PC-9 (cell line): Measurements from ENCODE around the gene SNAPC2. TPM values are rescaled to one million over a fixed set of nuclear protein-coding genes. Genes with fewer than 3 reads are reported as not detected.
A peak's percentile ranks its signal among the peaks of the same experiment; 100 is the strongest.

Source experiments
- BruUV-seq: library from RNA; stranded (reverse); fragments of 400-500 nt; replicated peaks from 2 replicates; lab custom pipeline; 2021; lab: Mats Ljungman, UMichigan
- CTCF ChIA-PET: fragments of 300-600 bp; sonication (Branson Sonifier 250); formaldehyde crosslinking; loops from one replicate; lab custom pipeline; 2022; ENCODE audit warnings: antibody characterized with exemption; lab: Charles Lee
- POLR2A ChIA-PET: fragments of 300-600 bp; sonication (Branson Sonifier 250); formaldehyde crosslinking; loops from one replicate; lab custom pipeline; 2022; ENCODE audit warnings: antibody characterized with exemption; ENCODE audit not compliant: unreplicated experiment; lab: Charles Lee
- DNase-seq, 2 experiments: peaks; one replicate each; pipeline versions ENCODE4 v3.0.0 to v3.0.0-alpha.2; 2015 to 2022; ENCODE audit warnings: mixed read lengths in 1 of 2
- H2AFZ ChIP-seq: fragments of 200-600 bp; sonication (generic); 2 replicates; pipeline ENCODE4 v1.8.1; 2017; ENCODE audit warnings: antibody characterized with exemption
- H3F3A ChIP-seq: fragments of 200-600 bp; sonication (generic); 2 replicates; pipeline ENCODE4 v1.8.1; 2017; ENCODE audit warnings: antibody characterized with exemption, mild to moderate bottlenecking, low read depth; ENCODE audit not compliant: insufficient read depth
- H3K27ac ChIP-seq: fragments of 200-600 bp; sonication (generic); 2 replicates; pipeline ENCODE4 v1.6.1; 2016; ENCODE audit warnings: mixed run types
- H3K27me3 ChIP-seq: fragments of 200-600 bp; sonication (generic); 2 replicates; pipeline ENCODE4 v1.6.1; 2016; ENCODE audit warnings: low read depth, mixed run types; ENCODE audit not compliant: insufficient read depth
- H3K36me3 ChIP-seq: fragments of 200-600 bp; sonication (generic); 2 replicates; pipeline ENCODE4 v1.6.1; 2016; ENCODE audit warnings: low read depth, mixed run types
- H3K4me1 ChIP-seq: fragments of 200-600 bp; sonication (generic); replicated peaks from 2 replicates; pipeline ENCODE4 v1.6.1; 2016; ENCODE audit warnings: mixed run types; ENCODE audit not compliant: insufficient read depth
- H3K4me2 ChIP-seq: fragments of 200-600 bp; sonication (generic); 2 replicates; pipeline ENCODE4 v1.6.1; 2017; ENCODE audit warnings: mixed run types
- H3K4me3 ChIP-seq: fragments of 200-600 bp; sonication (generic); 2 replicates; pipeline ENCODE4 v1.6.1; 2016; ENCODE audit warnings: mixed run types
- H3K79me2 ChIP-seq: fragments of 200-600 bp; sonication (generic); 2 replicates; pipeline ENCODE4 v1.6.1; 2017; ENCODE audit warnings: low read depth, mixed run types
- H3K9me2 ChIP-seq: fragments of 200-600 bp; sonication (generic); 2 replicates; pipeline ENCODE4 v1.8.1; 2017; ENCODE audit warnings: mild to moderate bottlenecking; ENCODE audit not compliant: insufficient read depth
- H3K9me3 ChIP-seq: fragments of 200-600 bp; sonication (generic); 2 replicates; pipeline ENCODE4 v1.8.1; 2016; ENCODE audit warnings: low read depth; ENCODE audit not compliant: insufficient read depth
- H4K20me1 ChIP-seq: fragments of 200-600 bp; sonication (generic); 2 replicates; pipeline ENCODE4 v1.8.1; 2017; ENCODE audit not compliant: insufficient read depth
- EZH2 ChIP-seq: fragments of 200-600 bp; sonication (generic); IDR thresholded peaks from 2 replicates; pipeline ENCODE4 v1.8.0; 2017; ENCODE audit warnings: antibody characterized with exemption, low read depth
- intact Hi-C: fragments of 100-400 bp; cut with micrococcal nuclease; formaldehyde crosslinking; loops from one replicate; pipeline ENCODE4 v1.10.0; 2022; ENCODE audit not compliant: unreplicated experiment
- total RNA-seq: library from RNA; stranded (reverse); gene quantifications from 2 replicates; pipeline ENCODE4 v1.2.3, GENCODE V29; 2021
- TF ChIP-seq, protein P1 (sequence below): fragments of 200-600 bp; sonication (generic); conservative IDR thresholded peaks from 2 replicates; pipeline ENCODE4 v1.6.1; 2017; ENCODE audit warnings: mixed run types, antibody characterized with exemption, mild to moderate bottlenecking, moderate library complexity

The SNAPC2 gene
- total RNA-seq, 1 experiment from 2014 or later: 37.5 TPM

DNA sequence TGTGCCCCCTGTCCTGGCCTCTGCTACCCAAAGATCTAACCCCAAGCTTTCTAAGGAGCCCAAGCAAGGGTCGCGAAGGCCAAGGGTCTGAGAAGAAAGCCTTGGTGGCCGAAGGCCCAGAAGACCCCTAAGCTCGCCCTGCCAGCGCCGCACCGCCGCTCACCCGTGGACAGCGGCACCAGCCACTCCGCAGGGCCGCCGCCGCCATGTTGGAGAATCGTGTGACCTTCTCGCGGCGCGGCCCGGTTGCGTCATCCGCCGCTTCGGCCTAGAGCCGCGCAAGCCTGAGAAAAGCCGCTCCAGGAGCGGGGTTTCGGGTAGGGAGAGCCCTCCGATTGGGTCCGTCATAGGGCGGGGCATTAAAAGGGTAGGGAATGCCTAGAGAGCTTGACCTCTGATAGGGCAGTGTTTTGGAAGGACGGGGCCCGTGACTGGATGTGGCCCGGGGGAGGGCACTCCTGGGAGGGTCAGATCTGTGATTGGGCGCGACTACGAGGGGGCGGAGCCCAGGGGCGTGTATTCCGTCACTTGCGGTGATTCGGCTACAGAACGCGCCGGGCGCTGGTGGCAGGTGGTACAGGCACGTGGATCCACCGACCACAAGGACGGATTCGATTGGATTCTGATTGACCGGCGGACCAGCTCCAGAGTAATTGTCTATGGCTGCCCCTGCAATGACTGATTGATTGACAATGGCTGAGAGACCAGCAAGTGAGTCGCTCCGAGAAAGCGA, 23.5 kb downstream of the SNAPC2 start, which contains the start of gene TIMM44:
Gene TIMM44 (minus strand): TSS at position 223 of the 733 bp plus-strand sequence. CDS start 15 bp downstream, at position 208.
- Histone ChIP-seq H3K4me1 (peaks cover 17% of the 10 kb centered on the region), H3K9me2 (no peaks in the 10 kb centered on the region), H3K36me3 (0 out of 2 replicates have a peak, but pooled peaks cover 15% of the 10 kb centered on the region), H3K9me3 (no peaks in the 10 kb centered on the region), H3K4me2 (peak within 1 kb of the TSS; percentile 91), H3K79me2 (peaks cover 41% of the 10 kb centered on the region), H3K4me3 (peak within 1 kb of the TSS; percentile 87), H4K20me1 (peaks cover 10% of the 10 kb centered on the region), H3F3A (peaks cover 13% of the 10 kb centered on the region; the same call in 1 of the 2 replicates), H2AFZ (peak within 1 kb of the TSS; percentile 90), H3K27me3 (no peaks in the 10 kb centered on the region), H3K27ac (peak within 1 kb of the TSS; percentile 91)
- ChIA-PET CTCF (interaction anchor here (0.5 to 2.9 kb wide), 12 partner anchors 14 to 1808 kb away, joined by 3 to 25 read pairs (median 4); partner anchors contain the start of genes ACSBG2 and LRRC8E), POLR2A (interaction anchor here (0.7 to 1.0 kb wide), 6 partner anchors 15 to 649 kb away, joined by 3 to 8 read pairs (median 4); partner anchors contain the start of gene SNAPC2)
- intact Hi-C loops: loop anchor here (1.0 to 5.0 kb wide), 3 partner anchors 59 to 310 kb away; no protein-coding TSS in a partner anchor
- no TSS peak for BruUV-seq
- no peak for TF ChIP-seq EZH2
- TF ChIP-seq, protein P1, sequence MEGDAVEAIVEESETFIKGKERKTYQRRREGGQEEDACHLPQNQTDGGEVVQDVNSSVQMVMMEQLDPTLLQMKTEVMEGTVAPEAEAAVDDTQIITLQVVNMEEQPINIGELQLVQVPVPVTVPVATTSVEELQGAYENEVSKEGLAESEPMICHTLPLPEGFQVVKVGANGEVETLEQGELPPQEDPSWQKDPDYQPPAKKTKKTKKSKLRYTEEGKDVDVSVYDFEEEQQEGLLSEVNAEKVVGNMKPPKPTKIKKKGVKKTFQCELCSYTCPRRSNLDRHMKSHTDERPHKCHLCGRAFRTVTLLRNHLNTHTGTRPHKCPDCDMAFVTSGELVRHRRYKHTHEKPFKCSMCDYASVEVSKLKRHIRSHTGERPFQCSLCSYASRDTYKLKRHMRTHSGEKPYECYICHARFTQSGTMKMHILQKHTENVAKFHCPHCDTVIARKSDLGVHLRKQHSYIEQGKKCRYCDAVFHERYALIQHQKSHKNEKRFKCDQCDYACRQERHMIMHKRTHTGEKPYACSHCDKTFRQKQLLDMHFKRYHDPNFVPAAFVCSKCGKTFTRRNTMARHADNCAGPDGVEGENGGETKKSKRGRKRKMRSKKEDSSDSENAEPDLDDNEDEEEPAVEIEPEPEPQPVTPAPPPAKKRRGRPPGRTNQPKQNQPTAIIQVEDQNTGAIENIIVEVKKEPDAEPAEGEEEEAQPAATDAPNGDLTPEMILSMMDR: no peak
- peak; percentile 99 for DNase-seq

DNA sequence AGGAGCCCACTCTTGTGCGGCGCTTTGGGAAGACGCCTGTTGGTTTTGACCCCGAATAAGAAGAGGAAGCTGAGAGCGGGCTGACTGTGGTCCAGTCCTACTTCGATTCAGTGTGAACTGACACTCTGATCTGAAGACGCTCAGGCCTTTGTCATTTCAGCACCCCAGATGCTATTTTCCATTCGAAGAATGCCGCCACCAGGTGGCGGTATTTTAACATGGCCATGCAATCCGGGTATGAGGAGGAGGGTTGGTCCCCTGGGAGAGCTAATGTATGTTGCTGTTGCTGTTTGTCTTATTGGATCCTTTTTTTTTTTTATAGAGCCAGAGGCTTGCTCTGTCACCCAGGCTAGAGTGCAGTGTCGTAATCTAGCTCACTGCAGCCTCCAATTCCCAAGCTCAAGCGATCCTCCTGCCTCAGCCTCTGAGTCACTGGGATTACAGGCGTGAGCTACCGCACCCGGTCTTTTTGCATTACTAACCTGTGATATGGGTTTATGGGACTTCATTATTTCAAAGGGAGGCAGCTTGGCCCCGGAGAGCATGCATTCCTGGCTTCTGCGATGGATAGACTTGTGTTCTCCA, 24.1 kb downstream of the SNAPC2 start:
- TSS peak; percentile 89 for BruUV-seq
- peaks cover 13% of the 10 kb centered on the region; the same call in 1 of the 2 replicates for H3F3A ChIP-seq
- H3K4me2 ChIP-seq: peak overlapping the region; percentile 91
- ChIA-PET CTCF (interaction anchor here (0.5 to 2.9 kb wide), 13 partner anchors 15 to 638 kb away, joined by 3 to 25 read pairs (median 4); partner anchors contain the start of gene LRRC8E), POLR2A (interaction anchor here (0.6 to 1.0 kb wide), 7 partner anchors 15 to 648 kb away, joined by 3 to 8 read pairs (median 5); partner anchors contain the start of gene SNAPC2)
- H3K27ac ChIP-seq: peak overlapping the region; percentile 89
- no peaks in the 10 kb centered on the region for H3K9me2 ChIP-seq
- DNase-seq: peak; percentile 81 to 89
- peaks cover 17% of the 10 kb centered on the region for H3K4me1 ChIP-seq
- peaks cover 10% of the 10 kb centered on the region for H4K20me1 ChIP-seq
- no peaks in the 10 kb centered on the region for H3K9me3 ChIP-seq
- intact Hi-C loops: loop anchor here (1.0 to 5.0 kb wide), 3 partner anchors 58 to 309 kb away; no protein-coding TSS in a partner anchor
- no peaks in the 10 kb centered on the region for H3K27me3 ChIP-seq
- no peak for TF ChIP-seq EZH2
- TF ChIP-seq, protein P1: peak; percentile 99
- H3K4me3 ChIP-seq: peak overlapping the region; percentile 64
- 0 out of 2 replicates have a peak, but pooled peaks cover 15% of the 10 kb centered on the region for H3K36me3 ChIP-seq
- peak overlapping the region; percentile 90 for H2AFZ ChIP-seq
- H3K79me2 ChIP-seq: peaks cover 41% of the 10 kb centered on the region

- intact Hi-C loops: no loop called here
These were observed 27.8 kb downstream of the SNAPC2 start for GRCh38 chr19:7947939-7948338.

More at GRCh38 chr19:7947939-7948338, 27.8 kb downstream of the SNAPC2 start:
- ChIA-PET POLR2A (no interaction called here), CTCF (no interaction called here)
- Histone ChIP-seq H3K36me3 (no peaks in the 10 kb centered on the region), H3K79me2 (peaks cover 13% of the 10 kb centered on the region), H4K20me1 (peaks cover 10% of the 10 kb centered on the region), H3K9me3 (no peaks in the 10 kb centered on the region), H3F3A (peaks cover 14% of the 10 kb centered on the region; the same call in 1 of the 2 replicates), H3K4me2 (no peak overlapping the region), H3K27me3 (no peaks in the 10 kb centered on the region), H3K27ac (no peak overlapping the region), H2AFZ (no peak overlapping the region), H3K4me3 (no peak overlapping the region), H3K4me1 (peaks cover 7% of the 10 kb centered on the region; the same call in 1 of the 2 replicates), H3K9me2 (no peaks in the 10 kb centered on the region)
- no peak for TF ChIP-seq EZH2
- TF ChIP-seq, protein P1: no peak
- no TSS peak for BruUV-seq
- DNase-seq: peak in 1 of 2 experiments; percentile 55
